Keratinocyte (primary cell): ENCODE measurements around the gene SPOCK3. TPM values are rescaled to one million over a fixed set of nuclear protein-coding genes. Genes with fewer than 3 reads are reported as not detected.

Experiments used
- DNase-seq: peaks from one replicate; pipeline ENCODE4 v3.0.0-alpha.2; 2011; ENCODE audit warnings: low read depth, missing footprints, low spot score
- FAIRE-seq: peaks from 2 replicates; lab custom pipeline; 2011; peaks lifted over from hg19 to GRCh38; lab: Jason Lieb, UNC
- H2AFZ ChIP-seq: 2 replicates; pipeline ENCODE4 v1.6.0; 2012; ENCODE audit warnings: low read length, control low read depth, inconsistent platforms; ENCODE audit not compliant: control insufficient read depth
- H3K27ac ChIP-seq: 2 replicates; pipeline ENCODE4 v1.5.1; 2011; ENCODE audit warnings: low read length; ENCODE audit not compliant: control insufficient read depth, insufficient read depth
- H3K27me3 ChIP-seq: 3 replicates; pipeline ENCODE4 v1.6.0; 2011; ENCODE audit warnings: low read length; ENCODE audit not compliant: control insufficient read depth, insufficient read depth; ENCODE audit errors: extremely low read depth
- H3K36me3 ChIP-seq, 2 experiments: 2 replicates in 1 of 2; 3 replicates in 1 of 2; pipeline ENCODE4 v1.5.1; 2011; ENCODE audit warnings: low read length in 2 of 2, mild to moderate bottlenecking in 1 of 2; ENCODE audit not compliant: control insufficient read depth in 2 of 2, insufficient read depth in 2 of 2; ENCODE audit errors: extremely low read depth in 1 of 2
- H3K4me1 ChIP-seq: 3 replicates; pipeline ENCODE4 v1.5.1; 2011; ENCODE audit warnings: low read length; ENCODE audit not compliant: control insufficient read depth, insufficient read depth; ENCODE audit errors: extremely low read depth
- H3K4me2 ChIP-seq: 3 replicates; pipeline ENCODE4 v1.6.0; 2011; ENCODE audit warnings: low read depth, low read length; ENCODE audit not compliant: control insufficient read depth, insufficient read depth; ENCODE audit errors: extremely low read depth
- H3K4me3 ChIP-seq, 3 experiments: fragments of 200-600 bp in 1 of 3; sonication (generic) in 1 of 3; 2 replicates in 2 of 3; 3 replicates in 1 of 3; pipeline ENCODE4 v1.5.1; 2011 to 2016; ENCODE audit warnings: low read length in 3 of 3, mild to moderate bottlenecking in 3 of 3, control low read depth in 2 of 3, inconsistent platforms in 1 of 3, low read depth in 1 of 3, mixed read lengths in 1 of 3, mixed run types in 1 of 3, moderate library complexity in 1 of 3; ENCODE audit not compliant: control insufficient read depth in 2 of 3, insufficient read depth in 2 of 3; ENCODE audit errors: extremely low read depth in 1 of 3
- H3K79me2 ChIP-seq: 2 replicates; pipeline ENCODE4 v1.6.0; 2012; ENCODE audit warnings: low read length; ENCODE audit not compliant: control insufficient read depth, insufficient read depth
- H3K9ac ChIP-seq: 3 replicates; pipeline ENCODE4 v1.6.0; 2011; ENCODE audit warnings: low read length; ENCODE audit not compliant: control insufficient read depth, insufficient read depth; ENCODE audit errors: extremely low read depth
- H3K9me1 ChIP-seq: 3 replicates; pipeline ENCODE4 v1.6.0; 2011; ENCODE audit warnings: low read length; ENCODE audit not compliant: control insufficient read depth, insufficient read depth; ENCODE audit errors: extremely low read depth
- H3K9me3 ChIP-seq: 2 replicates; pipeline ENCODE4 v1.5.1; 2012; ENCODE audit warnings: low read depth, low read length; ENCODE audit not compliant: control insufficient read depth
- H4K20me1 ChIP-seq: 3 replicates; pipeline ENCODE4 v1.6.0; 2011; ENCODE audit warnings: low read length; ENCODE audit not compliant: control insufficient read depth, insufficient read depth; ENCODE audit errors: extremely low read depth
- EZH2 ChIP-seq: IDR thresholded peaks from one replicate; pipeline ENCODE4 v1.6.1; 2012; ENCODE audit warnings: inconsistent platforms, mild to moderate bottlenecking, low read length, moderate library complexity
- dilution Hi-C: fragments of 300-500 bp; cut with MboI; formaldehyde crosslinking; loops from one replicate; pipeline ENCODE4 v1.7.0; 2020; ENCODE audit warnings: low sequenced_read_pairs; ENCODE audit not compliant: extremely low pct_ligation_motif_present
- polyA plus RNA-seq, 5 experiments: library from polyadenylated mRNA; depleted of rRNA in 3 of 5; stranded (reverse) in 3 of 5; stranded (forward) in 1 of 5; unstranded in 1 of 5; fragments of >200 nt; gene quantifications; 1 replicate in 1 of 5; 2 replicates in 3 of 5; 3 replicates in 1 of 5; pipeline versions ENCODE4 v1.2.1 to v1.2.3, GENCODE V29; 2011 to 2012; ENCODE audit warnings: missing spikeins in 2 of 5, low read depth in 1 of 5, low replicate concordance in 1 of 5
- TF ChIP-seq, protein P1 (sequence below), 3 experiments: IDR thresholded peaks in 1 of 3; conservative IDR thresholded peaks in 1 of 3; optimal IDR thresholded peaks in 1 of 3; 2 replicates in 2 of 3; 3 replicates in 1 of 3; pipeline versions ENCODE3 to v1.5.1; 2011; ENCODE audit warnings: low read length in 3 of 3, mild to moderate bottlenecking in 3 of 3, moderate library complexity in 2 of 3, control low read depth in 1 of 3, inconsistent platforms in 1 of 3; ENCODE audit not compliant: insufficient read depth in 2 of 3; ENCODE audit errors: extremely low read depth in 1 of 3

Gene SPOCK3
- polyA plus RNA-seq, 1 donor (not counting 4 experiments of a cell fraction or from before 2014, with no cell fraction given) = not detected

- H3K4me1 ChIP-seq = no peaks in the 10 kb centered on the region
- no peak overlapping the region for H3K9ac ChIP-seq
- no peak overlapping the region for H3K4me2 ChIP-seq
- TF ChIP-seq, protein P1, sequence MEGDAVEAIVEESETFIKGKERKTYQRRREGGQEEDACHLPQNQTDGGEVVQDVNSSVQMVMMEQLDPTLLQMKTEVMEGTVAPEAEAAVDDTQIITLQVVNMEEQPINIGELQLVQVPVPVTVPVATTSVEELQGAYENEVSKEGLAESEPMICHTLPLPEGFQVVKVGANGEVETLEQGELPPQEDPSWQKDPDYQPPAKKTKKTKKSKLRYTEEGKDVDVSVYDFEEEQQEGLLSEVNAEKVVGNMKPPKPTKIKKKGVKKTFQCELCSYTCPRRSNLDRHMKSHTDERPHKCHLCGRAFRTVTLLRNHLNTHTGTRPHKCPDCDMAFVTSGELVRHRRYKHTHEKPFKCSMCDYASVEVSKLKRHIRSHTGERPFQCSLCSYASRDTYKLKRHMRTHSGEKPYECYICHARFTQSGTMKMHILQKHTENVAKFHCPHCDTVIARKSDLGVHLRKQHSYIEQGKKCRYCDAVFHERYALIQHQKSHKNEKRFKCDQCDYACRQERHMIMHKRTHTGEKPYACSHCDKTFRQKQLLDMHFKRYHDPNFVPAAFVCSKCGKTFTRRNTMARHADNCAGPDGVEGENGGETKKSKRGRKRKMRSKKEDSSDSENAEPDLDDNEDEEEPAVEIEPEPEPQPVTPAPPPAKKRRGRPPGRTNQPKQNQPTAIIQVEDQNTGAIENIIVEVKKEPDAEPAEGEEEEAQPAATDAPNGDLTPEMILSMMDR (optimal IDR thresholded peaks at IDR 0.05 in 1 of 3, IDR thresholded peaks at IDR 0.05 in 1 of 3, conservative IDR thresholded peaks at IDR 0.05 in 1 of 3; ENCODE audit: extremely low read depth in 1 of 3, insufficient read depth in 2 of 3, low read length in 3 of 3) = no peak
- TF ChIP-seq EZH2 = no peak
- no peaks in the 10 kb centered on the region for H3K36me3 ChIP-seq
- DNase-seq (no peak), FAIRE-seq (no peak)
- no peaks in the 10 kb centered on the region for H3K27me3 ChIP-seq
- H3K27ac ChIP-seq = no peak overlapping the region
- H2AFZ ChIP-seq = no peak overlapping the region
- no peaks in the 10 kb centered on the region for H3K9me1 ChIP-seq
- no peaks in the 10 kb centered on the region for H3K79me2 ChIP-seq
- H3K9me3 ChIP-seq = no peaks in the 10 kb centered on the region
- H3K4me3 ChIP-seq = no peak overlapping the region
- dilution Hi-C loops = no loop called here
- H4K20me1 ChIP-seq = no peaks in the 10 kb centered on the region
These were observed 51.3 kb downstream of the SPOCK3 start for GRCh38 chr4:167183036-167183435.

GRCh38 chr4:167177925-167178324, 56.4 kb downstream of the SPOCK3 start:
- Histone ChIP-seq H4K20me1 (no peaks in the 10 kb centered on the region), H3K4me1 (no peaks in the 10 kb centered on the region), H2AFZ (no peak overlapping the region), H3K9me1 (no peaks in the 10 kb centered on the region), H3K4me3 (no peak overlapping the region), H3K27me3 (no peaks in the 10 kb centered on the region), H3K79me2 (no peaks in the 10 kb centered on the region), H3K9me3 (no peaks in the 10 kb centered on the region), H3K4me2 (no peak overlapping the region), H3K9ac (no peak overlapping the region), H3K27ac (no peak overlapping the region), H3K36me3 (no peaks in the 10 kb centered on the region)
- DNase-seq (no peak), FAIRE-seq (no peak)
- dilution Hi-C loops = no loop called here
- TF ChIP-seq EZH2 = no peak
- TF ChIP-seq, protein P1 (optimal IDR thresholded peaks at IDR 0.05 in 1 of 3, IDR thresholded peaks at IDR 0.05 in 1 of 3, conservative IDR thresholded peaks at IDR 0.05 in 1 of 3; ENCODE audit: extremely low read depth in 1 of 3, insufficient read depth in 2 of 3, low read length in 3 of 3) = no peak
